AG09309 (cell line): ENCODE measurements around the gene COL6A3.
"Not testable (repeated sequence)": the region's sequence is repeated elsewhere in the genome, so short reads cannot be mapped to it uniquely, and the experiment has no call there.

Experiments
- DNase-seq: peaks from one replicate; pipeline ENCODE4 v3.0.0-alpha.2; 2010; ENCODE audit warnings: low read depth
- H3K4me3 ChIP-seq: 2 replicates; pipeline ENCODE4 v1.5.1; 2011; ENCODE audit warnings: mild to moderate bottlenecking, low read depth, low read length, moderate library complexity; ENCODE audit not compliant: control insufficient read depth
- CTCF ChIP-seq: IDR thresholded peaks from 2 replicates; pipeline ENCODE4 v1.5.1; 2011; ENCODE audit warnings: mild to moderate bottlenecking, low read depth, low read length, inconsistent platforms; ENCODE audit not compliant: insufficient read depth, control insufficient read depth; ENCODE audit errors: missing control alignments

The COL6A3 gene

DNA sequence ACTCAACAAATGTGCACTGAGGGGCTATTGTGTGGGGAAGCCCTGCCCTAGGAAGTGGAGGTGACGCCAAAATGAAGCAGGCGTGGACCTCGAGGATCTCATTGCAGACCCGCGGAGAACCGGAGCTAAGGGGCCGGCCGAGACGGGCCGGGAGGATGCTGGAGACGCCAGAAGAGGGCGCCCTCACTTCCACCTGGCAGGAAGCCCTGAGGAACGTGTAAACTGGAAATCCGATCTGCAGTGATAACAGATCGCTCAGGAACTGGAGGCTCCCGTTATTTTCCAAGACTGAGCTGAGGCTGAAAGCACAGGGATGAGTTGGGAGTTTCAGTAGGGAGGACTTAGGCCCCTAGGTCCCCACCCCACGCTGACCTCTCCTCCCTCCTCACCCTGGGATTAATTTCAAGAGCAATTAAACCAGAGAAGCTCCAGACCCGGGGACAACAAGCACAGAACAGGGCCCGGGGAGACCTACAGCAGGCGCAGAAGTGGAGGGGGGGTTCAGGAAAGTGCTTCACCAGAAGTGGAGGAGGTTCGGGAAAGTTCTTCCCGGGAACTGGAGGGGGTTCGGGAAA lies 7.7 kb upstream of the COL6A3 start:
- no peak for DNase-seq
- H3K4me3 ChIP-seq, result peak overlapping the region; percentile 3; the same call in 1 of the 2 replicates
- TF ChIP-seq CTCF, result peak; percentile 95

GRCh38 chr2:237418300-237418699 lies 4.3 kb upstream of the COL6A3 start:
- no peak for DNase-seq
- no peak for TF ChIP-seq CTCF

GRCh38 chr2:237412988-237413776 lies 782 bp downstream of the COL6A3 start:
- DNase-seq, result no peak
- TF ChIP-seq CTCF, result no peak
- H3K4me3 ChIP-seq, result peak overlapping the region; percentile 90

More at GRCh38 chr2:237418300-237418699, 4.3 kb upstream of the COL6A3 start:
- no peak overlapping the region for H3K4me3 ChIP-seq

- no peak for TF ChIP-seq CTCF
- H3K4me3 ChIP-seq, result peak overlapping the region; percentile 90
- DNase-seq, result no peak
Measured at GRCh38 chr2:237412646-237412987, 1.3 kb downstream of the COL6A3 start.

DNA sequence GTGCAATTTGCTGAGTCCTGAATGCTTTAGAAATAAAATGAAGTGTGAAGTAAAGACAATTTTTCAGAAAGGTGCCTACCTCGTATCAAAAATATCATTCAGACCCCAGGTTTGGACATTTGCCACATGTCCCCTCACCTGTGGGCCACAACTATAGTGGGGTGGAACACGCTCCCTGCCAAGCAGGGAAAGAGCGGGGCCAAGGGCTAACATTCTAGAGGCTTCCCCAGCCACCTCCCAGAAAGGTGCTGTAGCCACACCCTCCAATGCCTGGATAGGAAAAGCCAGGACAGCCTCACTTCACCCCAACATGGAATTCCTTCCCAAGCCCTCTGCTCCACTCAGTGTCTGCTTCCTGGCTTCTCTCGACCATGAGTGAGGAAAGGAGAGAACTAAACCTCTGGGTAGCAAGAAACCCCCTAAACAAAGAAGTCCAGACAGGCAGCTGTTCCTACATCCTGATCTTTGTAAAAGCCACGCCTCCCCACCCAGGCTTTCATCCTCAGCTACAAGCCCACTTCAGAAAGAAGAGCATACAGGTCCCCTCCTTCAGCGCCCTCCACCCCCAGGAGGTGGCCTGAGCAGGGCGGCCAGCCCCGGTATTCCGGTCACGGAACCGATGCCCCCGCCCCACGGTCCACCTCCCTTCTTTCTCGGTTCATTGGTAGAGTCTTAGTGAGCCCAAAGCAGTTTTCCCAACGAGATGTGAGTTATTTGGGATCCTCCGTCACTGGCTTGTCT lies 2.1 kb downstream of the COL6A3 start:
- TF ChIP-seq CTCF, result no peak
- peak overlapping the region; percentile 90 for H3K4me3 ChIP-seq
- DNase-seq, result no peak

DNA sequence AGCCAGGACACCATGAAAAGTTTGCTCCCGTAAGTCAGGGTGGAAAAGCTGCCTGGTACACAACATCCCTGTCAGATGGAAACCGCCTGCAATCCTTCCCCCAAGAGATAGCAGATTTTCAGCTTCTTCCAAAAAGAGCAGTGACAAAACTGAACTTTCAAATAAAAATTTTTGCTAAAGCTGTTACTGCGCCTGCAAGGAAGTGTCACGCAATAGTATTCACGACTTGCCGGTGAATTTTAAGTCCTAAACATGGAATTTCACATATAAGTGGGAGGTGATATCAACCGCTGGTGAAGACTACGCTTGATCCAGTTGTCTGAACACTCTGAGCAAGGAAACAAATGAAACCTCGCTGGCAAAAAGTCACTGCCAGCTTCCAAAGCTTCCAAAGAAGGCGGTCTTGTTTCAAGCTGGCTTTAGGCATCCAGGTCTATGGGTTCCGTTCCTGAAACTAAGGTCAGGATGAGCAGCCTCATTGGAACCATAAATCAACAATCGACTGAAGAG lies 2.8 kb downstream of the COL6A3 start:
- TF ChIP-seq CTCF, result no peak
- no peak for DNase-seq
- H3K4me3 ChIP-seq, result peak overlapping the region; percentile 90

DNA sequence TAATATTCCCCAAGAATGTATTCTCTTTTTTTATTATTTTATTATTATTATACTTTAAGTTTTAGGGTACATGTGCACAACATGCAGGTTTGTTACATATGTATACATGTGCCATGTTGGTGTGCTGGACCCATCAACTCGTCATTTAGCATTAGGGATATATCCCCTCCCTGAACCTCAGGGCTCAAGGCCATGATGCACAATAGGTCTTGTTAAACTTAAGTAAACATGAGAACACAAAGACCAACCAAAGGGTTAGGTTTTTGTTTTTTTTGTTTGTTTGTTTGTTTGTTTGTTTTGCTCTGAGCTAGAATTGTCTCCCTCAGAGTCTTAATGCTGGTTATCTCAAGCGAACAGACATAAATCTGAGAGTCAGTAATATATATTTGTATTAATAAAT lies 4.7 kb downstream of the COL6A3 start:
- DNase-seq, result not testable (repeated sequence)
- peak overlapping the region; percentile 90 for H3K4me3 ChIP-seq
